Mucosa of stomach (tissue), 1 donor: ENCODE data around the gene NSMCE4A.
A peak's percentile ranks its signal among the peaks of the same experiment; 100 is the strongest.
"Not testable (repeated sequence)": the region's sequence is repeated elsewhere in the genome, so short reads cannot be mapped to it uniquely, and the experiment has no call there.

Experiments
- H3K27me3 ChIP-seq: one replicate; pipeline ENCODE4 v1.7.0; 2013; ENCODE audit warnings: mild to moderate bottlenecking, low read length; ENCODE audit not compliant: control insufficient read depth, insufficient read depth
- H3K36me3 ChIP-seq: one replicate; pipeline ENCODE4 v1.7.0; 2013; ENCODE audit warnings: low read length; ENCODE audit not compliant: control insufficient read depth, insufficient read depth
- H3K4me1 ChIP-seq: one replicate; pipeline ENCODE4 v1.7.0; 2013; ENCODE audit warnings: mild to moderate bottlenecking, low read length; ENCODE audit not compliant: control insufficient read depth, insufficient read depth
- H3K4me3 ChIP-seq: one replicate; pipeline ENCODE4 v1.7.0; 2013; ENCODE audit warnings: low read length
- H3K9ac ChIP-seq: one replicate; pipeline ENCODE4 v1.7.0; 2013; ENCODE audit warnings: mild to moderate bottlenecking, low read length, moderate library complexity
- H3K9me3 ChIP-seq: one replicate; pipeline ENCODE4 v1.7.0; 2013; ENCODE audit warnings: mild to moderate bottlenecking, low read length, moderate library complexity; ENCODE audit not compliant: control insufficient read depth
- donor health status: Pancreatic carcinoma.

The NSMCE4A gene

DNA sequence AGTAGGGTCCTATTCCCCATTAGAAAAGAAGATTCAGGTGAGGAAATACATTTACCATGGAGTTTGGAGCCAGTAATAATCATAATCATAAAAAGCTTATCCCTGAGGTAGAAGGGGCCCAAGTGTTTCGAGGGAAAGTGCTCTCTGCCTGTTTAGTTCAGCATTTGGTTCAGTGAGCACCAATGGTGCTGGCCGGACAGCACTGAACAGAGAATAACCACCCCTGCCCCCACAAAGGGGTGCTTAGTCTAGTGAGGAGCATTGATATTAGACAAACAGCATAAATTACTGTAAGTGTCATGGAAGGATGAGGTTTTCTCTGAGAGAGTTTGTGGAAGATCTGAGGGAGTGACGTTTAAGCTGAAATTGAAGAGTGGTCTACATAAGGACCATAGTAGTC is 25.6 kb downstream of the NSMCE4A start:
- Histone ChIP-seq H3K9me3 (no peaks in the 10 kb centered on the region), H3K9ac (no peak overlapping the region), H3K4me3 (no peak overlapping the region), H3K4me1 (peaks cover 13% of the 10 kb centered on the region), H3K27me3 (no peaks in the 10 kb centered on the region), H3K36me3 (no peaks in the 10 kb centered on the region)

DNA sequence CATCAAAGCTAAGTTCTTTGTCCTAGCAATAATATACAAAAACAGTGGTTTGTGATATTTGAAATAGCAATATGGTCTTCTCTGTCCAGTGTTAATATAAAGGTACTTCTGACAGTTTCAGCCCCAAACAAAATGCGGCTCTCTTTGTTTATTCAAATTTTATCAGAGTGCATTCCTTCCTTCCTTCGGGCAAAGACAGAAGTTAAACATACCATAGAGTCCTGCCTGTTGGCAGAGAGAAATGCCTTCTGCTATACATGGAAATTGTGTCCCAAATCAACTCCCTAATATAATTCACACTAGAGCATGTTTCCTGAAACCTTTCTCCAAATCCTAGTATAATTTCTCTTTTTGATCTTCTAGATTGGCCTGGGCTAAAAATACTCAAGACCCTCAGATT is 26.0 kb downstream of the NSMCE4A start:
- no peak overlapping the region for H3K9ac ChIP-seq

DNA sequence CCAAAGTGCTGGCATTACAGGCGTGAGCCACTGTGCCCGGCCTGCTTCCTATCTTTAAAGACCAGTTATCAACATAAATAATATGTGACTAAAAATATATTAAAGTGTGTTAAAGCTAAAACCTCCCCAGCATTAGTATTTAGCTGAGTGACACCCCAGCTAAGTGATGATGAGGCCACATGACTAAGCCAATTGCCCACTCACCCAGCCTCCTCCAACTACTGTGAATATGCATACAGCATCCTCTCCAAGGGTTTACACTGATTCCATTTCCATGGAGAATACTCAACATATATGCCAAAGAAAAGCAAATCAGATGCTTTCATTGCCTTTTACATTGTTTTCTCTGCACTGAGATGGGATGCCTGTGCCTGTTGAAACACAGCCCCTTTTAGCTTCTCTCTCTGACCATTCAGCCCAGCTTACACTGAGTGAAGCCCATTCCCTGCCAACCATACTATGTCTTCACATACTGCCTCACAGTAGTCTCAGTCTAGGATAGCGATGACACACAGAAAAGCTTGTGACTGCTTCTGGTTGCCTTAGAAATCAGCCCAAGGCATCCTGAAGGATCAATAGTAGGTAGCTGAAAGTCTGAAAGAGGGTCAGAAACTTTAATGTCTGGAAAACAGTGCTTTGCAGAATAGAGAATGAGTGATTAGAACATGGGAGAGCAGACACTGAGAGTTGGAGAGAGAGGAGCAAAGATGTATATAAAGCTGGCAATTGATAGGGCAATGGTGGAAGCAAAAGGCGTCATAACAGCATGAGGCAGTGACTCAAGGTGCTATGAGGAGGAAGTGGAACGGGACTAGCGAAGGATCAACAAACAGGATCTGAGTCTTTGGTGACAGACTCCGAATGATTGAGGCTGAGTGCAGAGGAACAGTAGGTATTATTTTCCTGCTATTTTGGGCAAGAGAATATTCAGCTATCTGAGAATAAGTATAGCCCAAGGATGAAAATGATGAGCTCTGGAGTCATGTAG is 27.4 kb downstream of the NSMCE4A start:
- H3K27me3 ChIP-seq = no peaks in the 10 kb centered on the region
- no peaks in the 10 kb centered on the region for H3K36me3 ChIP-seq
- no peaks in the 10 kb centered on the region for H3K9me3 ChIP-seq
- no peak overlapping the region for H3K4me3 ChIP-seq
- no peak overlapping the region for H3K9ac ChIP-seq
- H3K4me1 ChIP-seq = peaks cover 13% of the 10 kb centered on the region

More for the DNA sequence above, 26.0 kb downstream of the NSMCE4A start:
- peaks cover 13% of the 10 kb centered on the region for H3K4me1 ChIP-seq
- H3K36me3 ChIP-seq = no peaks in the 10 kb centered on the region
- no peak overlapping the region for H3K4me3 ChIP-seq
- no peaks in the 10 kb centered on the region for H3K9me3 ChIP-seq
- H3K27me3 ChIP-seq = no peaks in the 10 kb centered on the region

DNA sequence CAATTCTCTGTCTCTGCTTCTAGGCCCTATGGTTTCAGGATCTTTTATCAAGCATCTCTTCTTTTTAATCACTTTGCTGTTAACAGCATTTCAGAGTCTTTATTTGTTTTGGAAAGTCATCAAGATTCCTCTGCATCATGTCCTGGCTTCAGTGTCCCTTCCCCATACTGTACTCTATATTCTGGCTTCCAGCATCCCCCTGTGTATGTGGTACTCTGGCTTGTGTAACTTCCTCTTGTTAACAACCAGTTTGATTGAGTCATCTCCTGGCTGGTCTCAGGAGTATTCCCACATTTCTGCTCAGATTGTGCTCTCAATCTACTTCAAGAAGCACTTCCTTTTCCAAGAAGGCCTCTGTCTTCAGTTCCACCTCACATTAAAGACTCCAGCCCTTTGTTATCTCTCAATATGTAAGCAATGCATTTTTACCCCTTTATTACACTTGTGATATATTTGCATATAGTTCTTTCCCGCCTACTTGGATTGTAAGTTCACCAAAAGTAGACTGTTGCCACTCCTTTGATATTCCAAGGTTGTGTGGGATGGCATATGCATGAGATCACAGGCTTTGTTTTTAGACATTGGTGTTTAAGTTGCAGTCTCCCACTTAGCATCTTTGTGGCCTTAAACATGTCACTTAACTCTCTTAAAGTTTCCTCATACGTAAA is 32.1 kb downstream of the NSMCE4A start:
- Histone ChIP-seq H3K27me3 (no peaks in the 10 kb centered on the region), H3K4me3 (no peak overlapping the region), H3K9me3 (no peaks in the 10 kb centered on the region), H3K9ac (no peak overlapping the region), H3K36me3 (no peaks in the 10 kb centered on the region), H3K4me1 (peaks cover 4% of the 10 kb centered on the region)

DNA sequence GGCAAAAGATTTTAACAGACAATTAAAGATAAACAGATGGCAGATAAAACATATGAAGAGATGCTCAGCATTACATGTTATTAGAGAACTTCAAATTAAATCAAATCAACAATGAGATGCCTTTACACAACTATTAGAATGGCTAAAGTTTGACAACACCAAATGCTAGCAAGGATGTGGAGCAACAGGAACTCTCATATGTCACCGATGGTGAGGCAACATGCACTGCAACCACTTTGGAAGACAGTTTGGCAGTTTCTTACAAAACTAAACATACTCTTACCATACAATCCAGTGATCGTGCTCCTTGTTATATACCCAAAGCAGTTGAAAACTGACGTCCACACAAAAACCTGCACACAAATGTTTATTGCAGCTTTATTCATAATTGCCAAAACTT is 33.5 kb downstream of the NSMCE4A start:
- Histone ChIP-seq H3K9ac (no peak overlapping the region), H3K4me1 (no peaks in the 10 kb centered on the region), H3K36me3 (no peaks in the 10 kb centered on the region), H3K9me3 (no peaks in the 10 kb centered on the region), H3K27me3 (no peaks in the 10 kb centered on the region), H3K4me3 (no peak overlapping the region)

DNA sequence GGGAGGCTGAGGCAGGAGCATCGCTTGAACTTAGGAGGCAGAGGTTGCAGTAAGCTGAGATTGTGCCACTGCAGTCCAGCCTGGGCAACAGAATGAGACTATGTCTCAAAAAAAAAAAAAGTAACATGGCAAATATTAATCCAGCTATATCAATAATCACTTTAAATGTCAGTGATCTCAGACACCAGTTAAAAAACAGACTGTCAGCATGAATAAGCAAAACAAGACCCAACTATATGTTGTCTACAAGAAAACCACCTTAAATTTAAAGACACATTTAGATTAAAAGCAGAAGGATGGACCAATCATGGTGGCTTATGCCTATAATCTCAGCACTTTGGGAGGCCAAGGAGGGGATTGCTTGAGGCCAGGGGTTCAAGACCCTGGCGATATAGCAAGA is 38.7 kb downstream of the NSMCE4A start:
- Histone ChIP-seq H3K36me3 (no peaks in the 10 kb centered on the region), H3K4me3 (no peak overlapping the region), H3K9ac (no peak overlapping the region), H3K9me3 (no peaks in the 10 kb centered on the region), H3K4me1 (peaks cover 14% of the 10 kb centered on the region), H3K27me3 (no peaks in the 10 kb centered on the region)

DNA sequence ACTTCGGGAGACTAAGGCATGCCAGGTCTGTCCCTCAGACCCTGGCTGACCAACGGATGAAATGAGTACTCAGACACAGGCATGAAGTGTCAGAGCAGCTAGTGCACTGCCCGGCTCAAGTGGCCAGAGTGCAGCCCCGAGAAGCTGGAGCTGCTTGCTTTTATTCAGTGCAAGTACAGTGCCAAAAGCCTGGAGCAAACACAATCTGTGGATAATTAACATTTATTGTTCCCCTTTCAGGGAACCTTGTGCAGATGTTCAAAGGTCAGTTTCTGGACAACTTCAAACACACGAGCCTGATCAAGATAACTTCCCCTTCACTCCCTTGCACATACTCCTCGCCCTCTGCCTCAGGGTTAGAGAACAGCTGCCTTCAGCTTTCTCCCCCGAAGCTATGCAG is 39.3 kb downstream of the NSMCE4A start:
- Histone ChIP-seq H3K4me1 (peaks cover 14% of the 10 kb centered on the region), H3K9ac (no peak overlapping the region), H3K4me3 (no peak overlapping the region), H3K27me3 (no peaks in the 10 kb centered on the region), H3K9me3 (no peaks in the 10 kb centered on the region), H3K36me3 (no peaks in the 10 kb centered on the region)

DNA sequence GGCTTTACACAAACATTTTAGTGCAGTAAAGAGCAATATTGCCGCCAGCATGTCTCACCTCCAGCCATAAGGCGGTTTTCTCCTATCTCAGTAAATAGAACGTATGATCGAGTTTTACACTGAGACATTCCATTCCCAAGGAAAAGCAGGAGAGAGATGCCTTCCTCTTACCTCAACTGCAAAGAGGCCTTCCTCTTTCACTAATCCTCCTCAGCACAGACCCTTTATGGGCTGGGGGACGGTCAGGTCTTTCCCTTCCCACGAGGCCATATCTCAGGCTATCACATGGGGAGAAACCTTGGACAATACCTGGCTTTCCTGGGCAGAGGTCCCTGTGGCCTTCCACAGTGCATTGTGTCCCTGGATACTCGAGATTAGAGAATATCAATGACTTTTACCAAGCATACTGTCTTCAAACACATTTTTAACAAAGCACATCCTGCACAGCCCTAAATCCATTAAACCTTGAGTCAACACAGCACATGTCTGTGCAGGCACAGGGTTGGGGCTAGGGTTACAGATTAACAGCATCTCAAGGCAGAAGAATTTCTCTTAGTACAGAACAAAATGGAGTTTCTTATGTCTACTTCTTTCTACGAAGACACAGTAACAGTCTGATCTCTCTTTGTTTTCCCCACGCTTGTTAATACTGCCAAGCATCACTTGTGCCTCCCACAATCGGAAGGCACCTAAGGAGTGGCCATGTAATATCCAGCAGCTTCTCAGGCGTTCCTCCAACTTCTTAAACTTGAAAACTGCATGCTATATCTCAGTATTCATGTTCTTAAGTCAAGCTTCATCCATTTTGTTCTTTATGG is 44.5 kb downstream of the NSMCE4A start:
- H3K4me3 ChIP-seq, H3K9ac ChIP-seq, H3K36me3 ChIP-seq, H3K27me3 ChIP-seq, H3K9me3 ChIP-seq, H3K4me1 ChIP-seq: not testable (repeated sequence)

DNA sequence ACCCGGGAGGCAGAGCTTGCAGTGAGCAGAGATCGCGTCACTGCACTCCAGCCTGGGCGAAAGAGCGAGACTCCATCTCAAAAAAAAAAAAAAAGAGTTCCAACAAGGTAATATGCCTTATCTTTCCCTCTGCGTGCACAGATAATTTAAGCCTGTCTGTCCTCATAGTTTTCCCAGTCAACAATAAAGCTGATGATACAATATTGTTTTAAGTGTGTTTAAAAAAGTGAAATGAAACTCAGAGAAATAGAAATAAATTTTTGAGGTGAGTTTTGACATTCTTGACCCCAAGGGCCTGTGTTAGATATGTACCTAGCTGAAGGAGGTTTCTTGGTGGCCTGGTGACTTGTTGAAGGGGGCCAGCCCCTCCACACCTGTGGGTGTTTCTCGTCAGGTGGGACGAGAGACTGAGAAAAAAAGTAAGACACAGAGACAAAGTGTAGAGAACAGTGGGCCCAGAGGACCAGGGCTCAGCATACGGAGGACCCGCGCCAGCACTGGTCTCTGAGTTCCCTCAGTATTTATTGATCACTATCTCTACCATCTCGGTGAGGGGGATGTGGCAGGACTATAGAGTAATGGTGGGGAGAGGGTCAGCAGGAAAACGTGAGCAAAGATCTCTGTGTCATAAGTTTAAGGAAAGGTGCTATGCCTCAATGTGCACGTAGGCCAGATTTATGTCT is 45.3 kb downstream of the NSMCE4A start:
- H3K9ac ChIP-seq, H3K4me3 ChIP-seq, H3K4me1 ChIP-seq, H3K9me3 ChIP-seq, H3K27me3 ChIP-seq, H3K36me3 ChIP-seq: not testable (repeated sequence)

DNA sequence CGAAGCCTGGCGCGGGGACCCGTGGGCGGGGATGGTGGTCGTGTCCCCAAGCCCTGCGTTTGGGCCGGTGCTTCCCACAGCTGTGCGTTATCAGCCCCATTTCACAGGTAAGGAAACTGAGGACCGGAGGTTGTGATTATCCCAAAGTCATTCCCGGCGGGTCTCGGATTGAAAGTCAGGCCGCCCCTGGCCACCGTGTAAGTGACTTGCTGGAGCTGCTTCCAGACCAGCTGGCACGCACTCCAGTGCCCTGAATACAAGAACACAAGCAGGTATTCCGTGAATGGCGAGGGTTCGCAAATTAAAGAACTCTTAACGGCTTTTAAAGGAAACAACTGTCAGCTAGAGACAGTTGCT is 46.5 kb downstream of the NSMCE4A start:
- Histone ChIP-seq H3K4me1 (peaks cover 6% of the 10 kb centered on the region), H3K9ac (peak overlapping the region; percentile 96), H3K27me3 (no peaks in the 10 kb centered on the region), H3K9me3 (no peaks in the 10 kb centered on the region), H3K36me3 (no peaks in the 10 kb centered on the region), H3K4me3 (peak overlapping the region; percentile 95)

DNA sequence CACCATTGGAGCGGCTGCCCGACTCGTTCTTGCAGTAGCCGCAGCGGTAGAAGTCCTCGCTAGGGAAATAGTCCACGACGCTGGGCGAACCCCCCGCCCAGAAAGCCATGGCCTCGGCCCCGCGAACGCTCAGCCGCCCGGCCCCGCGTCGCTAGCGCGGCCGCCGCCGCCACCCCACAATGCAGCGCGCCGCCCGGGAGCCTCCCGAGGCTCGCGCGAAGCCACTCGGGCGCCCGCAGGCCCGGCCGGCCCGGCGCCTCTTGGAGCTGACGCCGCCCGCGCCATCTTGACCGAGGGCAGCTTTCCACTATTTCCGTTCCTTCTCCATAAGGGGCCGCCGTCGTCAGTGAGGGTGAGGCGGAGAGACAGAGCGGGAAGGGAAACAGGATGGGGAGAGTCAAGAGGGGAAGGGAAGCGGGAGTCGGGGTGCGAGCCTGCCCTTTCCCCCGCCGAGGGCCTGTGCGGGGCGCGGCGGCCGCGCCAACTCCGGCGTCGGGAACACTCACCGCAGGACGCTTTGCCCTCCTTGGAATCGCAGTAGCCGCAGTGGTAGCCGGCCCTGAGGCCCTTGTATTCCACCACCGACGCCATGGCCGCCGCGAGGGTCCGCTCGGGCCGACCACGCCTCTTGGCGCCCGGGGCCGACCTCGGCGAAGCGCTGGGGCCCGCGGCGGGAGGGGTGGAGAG is 47.0 kb downstream of the NSMCE4A start, which contains the start of gene ATE1:
Gene ATE1 (minus strand): TSS at position 191 of the 687 bp plus-strand sequence. CDS start 82 bp downstream, at position 109.
- peaks cover 6% of the 10 kb centered on the region for H3K4me1 ChIP-seq
- peak within 1 kb of the TSS; percentile 95 for H3K4me3 ChIP-seq
- H3K9me3 ChIP-seq = no peaks in the 10 kb centered on the region
- H3K27me3 ChIP-seq = no peaks in the 10 kb centered on the region
- H3K36me3 ChIP-seq = no peaks in the 10 kb centered on the region
- peak within 1 kb of the TSS; percentile 96 for H3K9ac ChIP-seq
